Nephron progenitor cell (in vitro differentiated cells): ENCODE data around the gene GNB1.

Experiments used
- DNase-seq: peaks from one replicate; pipeline ENCODE4 v3.0.0; 2021
- H3K27ac Mint-ChIP-seq: 2 replicates; pipeline ENCODE4 v1.8.0; 2021; ENCODE audit warnings: mild to moderate bottlenecking, moderate library complexity, mixed read lengths
- H3K27me3 Mint-ChIP-seq: 2 replicates; pipeline ENCODE4 v1.8.0; 2021; ENCODE audit warnings: mild to moderate bottlenecking, low read depth, mixed read lengths; ENCODE audit not compliant: poor library complexity
- H3K36me3 Mint-ChIP-seq: 2 replicates; pipeline ENCODE4 v1.8.0; 2021; ENCODE audit warnings: low read depth, mixed read lengths
- H3K4me1 Mint-ChIP-seq: 2 replicates; pipeline ENCODE4 v1.8.0; 2021; ENCODE audit warnings: mixed read lengths
- H3K4me3 Mint-ChIP-seq: 2 replicates; pipeline ENCODE4 v1.8.0; 2021; ENCODE audit warnings: mild to moderate bottlenecking, moderate library complexity, mixed read lengths
- H3K9me3 Mint-ChIP-seq: 2 replicates; pipeline ENCODE4 v1.8.0; 2021; ENCODE audit warnings: mild to moderate bottlenecking, moderate library complexity, mixed read lengths
- TF ChIP-seq, protein P1 (sequence below): fragments of 200-600 bp; sonication (generic); IDR thresholded peaks from 2 replicates; pipeline ENCODE4 v1.5.0; 2021; ENCODE audit warnings: antibody characterized with exemption

GNB1 gene

GRCh38 chr1:1784933-1785332 is 106.0 kb downstream of the GNB1 start:
- Mint-ChIP-seq H3K36me3 (peaks cover 48% of the 10 kb centered on the region), H3K27me3 (peaks cover 8% of the 10 kb centered on the region), H3K27ac (peak overlapping the region; percentile 59), H3K9me3 (no peaks in the 10 kb centered on the region), H3K4me1 (peaks cover 17% of the 10 kb centered on the region), H3K4me3 (no peak overlapping the region)
- no peak for DNase-seq
- TF ChIP-seq, protein P1, sequence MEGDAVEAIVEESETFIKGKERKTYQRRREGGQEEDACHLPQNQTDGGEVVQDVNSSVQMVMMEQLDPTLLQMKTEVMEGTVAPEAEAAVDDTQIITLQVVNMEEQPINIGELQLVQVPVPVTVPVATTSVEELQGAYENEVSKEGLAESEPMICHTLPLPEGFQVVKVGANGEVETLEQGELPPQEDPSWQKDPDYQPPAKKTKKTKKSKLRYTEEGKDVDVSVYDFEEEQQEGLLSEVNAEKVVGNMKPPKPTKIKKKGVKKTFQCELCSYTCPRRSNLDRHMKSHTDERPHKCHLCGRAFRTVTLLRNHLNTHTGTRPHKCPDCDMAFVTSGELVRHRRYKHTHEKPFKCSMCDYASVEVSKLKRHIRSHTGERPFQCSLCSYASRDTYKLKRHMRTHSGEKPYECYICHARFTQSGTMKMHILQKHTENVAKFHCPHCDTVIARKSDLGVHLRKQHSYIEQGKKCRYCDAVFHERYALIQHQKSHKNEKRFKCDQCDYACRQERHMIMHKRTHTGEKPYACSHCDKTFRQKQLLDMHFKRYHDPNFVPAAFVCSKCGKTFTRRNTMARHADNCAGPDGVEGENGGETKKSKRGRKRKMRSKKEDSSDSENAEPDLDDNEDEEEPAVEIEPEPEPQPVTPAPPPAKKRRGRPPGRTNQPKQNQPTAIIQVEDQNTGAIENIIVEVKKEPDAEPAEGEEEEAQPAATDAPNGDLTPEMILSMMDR = no peak

- DNase-seq = no peak
- Mint-ChIP-seq H3K27ac (peak overlapping the region; percentile 48), H3K9me3 (no peaks in the 10 kb centered on the region), H3K36me3 (peaks cover 36% of the 10 kb centered on the region), H3K27me3 (peaks cover 14% of the 10 kb centered on the region), H3K4me1 (peaks cover 25% of the 10 kb centered on the region), H3K4me3 (peak overlapping the region; percentile 6)
- TF ChIP-seq, protein P1 = no peak
Observed at GRCh38 chr1:1783320-1783719, 107.6 kb downstream of the GNB1 start.

DNA sequence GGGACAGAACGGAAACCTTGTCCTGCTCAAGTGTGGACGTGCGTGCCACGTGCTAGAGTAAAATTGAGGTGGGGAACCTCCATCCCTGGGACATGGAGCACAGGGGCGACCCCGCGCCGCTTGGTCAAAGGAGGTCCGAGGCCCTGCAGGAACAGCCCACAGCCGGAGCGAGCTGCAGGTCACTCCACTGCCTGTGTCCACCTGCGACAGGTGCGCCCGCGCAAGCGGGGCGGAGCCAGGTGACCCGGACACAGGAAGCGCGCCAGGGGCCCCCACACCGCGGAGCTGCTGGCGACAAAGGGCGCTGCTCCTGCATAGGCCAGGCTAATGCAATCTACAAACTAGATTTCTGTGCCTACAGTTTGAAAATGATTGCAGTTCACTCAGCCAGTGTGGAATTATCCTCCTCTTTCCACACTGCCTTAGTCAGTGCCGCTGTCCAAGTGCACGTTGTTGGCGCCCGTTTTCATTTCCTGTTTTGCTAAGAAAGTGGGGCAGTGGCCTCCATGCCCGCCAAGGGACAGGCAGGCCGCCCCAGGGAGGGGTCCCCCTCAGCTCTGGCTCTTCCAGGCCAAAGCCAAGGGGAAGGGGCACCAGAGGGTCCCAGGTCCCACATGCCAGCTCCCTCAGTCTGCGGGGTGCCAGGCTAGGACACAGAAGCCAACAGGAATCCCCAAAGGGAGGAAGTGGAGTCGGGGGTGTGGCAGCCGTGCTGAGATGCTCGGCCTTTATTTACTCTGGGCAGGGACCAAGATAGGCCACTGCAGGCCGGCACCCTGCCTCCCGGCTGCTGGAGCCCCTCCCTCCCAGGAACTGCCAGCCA is 108.3 kb downstream of the GNB1 start:
- peaks cover 31% of the 10 kb centered on the region for H3K36me3 Mint-ChIP-seq

DNA sequence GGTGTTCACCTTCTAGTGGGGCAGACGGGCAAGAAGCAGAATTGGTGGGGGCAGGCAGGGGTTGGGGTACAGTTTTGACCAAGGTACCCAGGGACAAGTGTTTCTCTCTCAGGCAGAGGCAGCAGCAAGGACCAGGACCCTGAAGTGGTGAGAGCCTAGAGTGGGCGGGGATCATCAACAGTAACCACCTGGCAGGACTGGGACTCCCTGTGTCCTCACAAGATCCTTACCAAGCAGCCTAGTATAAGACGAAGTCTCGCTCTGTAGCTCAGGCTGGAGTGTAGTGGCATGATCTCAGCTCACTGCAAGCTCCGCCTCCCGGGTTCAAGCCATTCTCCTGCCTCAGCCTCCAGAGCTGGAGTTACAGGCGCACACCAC is 109.4 kb downstream of the GNB1 start:
- H3K27me3 Mint-ChIP-seq = peaks cover 14% of the 10 kb centered on the region
- no peaks in the 10 kb centered on the region for H3K9me3 Mint-ChIP-seq
- peaks cover 34% of the 10 kb centered on the region for H3K4me1 Mint-ChIP-seq
- H3K27ac Mint-ChIP-seq = no peak overlapping the region
- H3K36me3 Mint-ChIP-seq = peaks cover 20% of the 10 kb centered on the region
- H3K4me3 Mint-ChIP-seq = no peak overlapping the region
- TF ChIP-seq, protein P1 = no peak
- DNase-seq = no peak

More for the DNA sequence above, 108.3 kb downstream of the GNB1 start:
- TF ChIP-seq, protein P1 = no peak
- peaks cover 14% of the 10 kb centered on the region for H3K27me3 Mint-ChIP-seq
- no peak overlapping the region for H3K4me3 Mint-ChIP-seq
- H3K4me1 Mint-ChIP-seq = peaks cover 25% of the 10 kb centered on the region
- peak overlapping the region; percentile 24 for H3K27ac Mint-ChIP-seq
- H3K9me3 Mint-ChIP-seq = no peaks in the 10 kb centered on the region
- no peak for DNase-seq

DNA sequence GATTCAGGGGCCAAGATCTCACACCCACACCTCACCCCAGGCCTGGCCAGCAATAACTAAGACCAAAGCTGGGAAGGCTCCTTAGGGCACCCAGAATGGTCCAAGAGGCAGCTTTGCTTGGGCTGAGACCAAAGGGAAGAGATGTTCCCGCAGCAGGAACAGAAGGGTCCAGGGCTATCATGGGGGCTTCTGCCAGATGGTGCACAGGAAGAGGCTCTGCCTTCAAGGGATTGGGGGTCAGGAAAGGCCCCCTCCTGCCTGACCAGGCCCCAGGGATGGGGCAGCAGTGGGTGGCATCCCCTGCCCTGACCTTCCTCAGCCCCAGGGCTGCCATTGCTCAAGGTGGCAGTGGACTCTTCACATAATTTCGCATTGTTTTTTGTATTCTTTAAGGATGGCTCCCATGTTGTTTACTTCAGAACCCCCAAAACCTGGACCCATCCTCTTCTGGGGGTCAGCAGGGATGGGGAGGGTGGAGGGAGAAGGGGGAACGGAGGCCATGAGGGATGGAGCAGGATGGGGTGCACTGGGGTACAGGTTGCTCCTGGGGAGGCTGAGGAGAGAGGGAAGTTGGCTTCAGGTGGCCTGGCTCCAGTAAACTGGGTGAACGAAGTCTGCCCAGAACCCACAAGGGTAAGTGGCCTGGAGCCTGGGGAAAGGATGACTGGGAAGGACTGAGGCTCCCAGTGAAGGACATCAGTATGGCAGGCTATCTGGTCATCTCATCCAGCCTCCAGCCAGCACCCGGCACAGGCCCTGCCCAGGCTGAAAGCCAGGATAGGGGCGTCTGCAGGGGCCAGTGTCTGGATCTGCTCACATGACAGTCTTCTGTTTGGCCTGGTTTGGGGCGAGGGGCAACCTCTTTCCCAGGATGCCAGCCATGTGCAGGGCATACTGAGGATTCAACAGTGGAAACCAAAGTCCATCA is 110.0 kb downstream of the GNB1 start:
- no peak overlapping the region for H3K4me3 Mint-ChIP-seq
- H3K27ac Mint-ChIP-seq = no peak overlapping the region
- H3K9me3 Mint-ChIP-seq = no peaks in the 10 kb centered on the region
- peaks cover 16% of the 10 kb centered on the region for H3K27me3 Mint-ChIP-seq
- H3K36me3 Mint-ChIP-seq = peaks cover 17% of the 10 kb centered on the region
- H3K4me1 Mint-ChIP-seq = peaks cover 40% of the 10 kb centered on the region
- TF ChIP-seq, protein P1 = no peak
- no peak for DNase-seq
